ENCODE results near the gene ARHGAP25. TPM values are rescaled to one million over a fixed set of nuclear protein-coding genes. Genes with fewer than 3 reads are reported as not detected.

ARHGAP25 gene
- total and polyA plus RNA-seq, 2 donors (not counting 3 experiments of a cell fraction or from before 2014, with no cell fraction given): 0.50 to 2.0 TPM

GRCh38 chr2:68686178-68686577 is 48.4 kb upstream of the ARHGAP25 start:
- Histone ChIP-seq H3K9me3 (replicated peaks; ENCODE audit: control insufficient read depth, insufficient read depth, low read length) (no peaks in the 10 kb centered on the region), H4K20me1 (replicated peaks; ENCODE audit: control insufficient read depth, extremely low read depth, insufficient read depth, low read length) (no peaks in the 10 kb centered on the region), H3K9me1 (replicated peaks; ENCODE audit: control insufficient read depth, extremely low read depth, insufficient read depth, low read length) (no peaks in the 10 kb centered on the region), H3K36me3 (ENCODE audit: control insufficient read depth in 2 of 2, extremely low read depth in 1 of 2, insufficient read depth in 2 of 2, low read length in 2 of 2) (no peaks in the 10 kb centered on the region), H3K27ac (ENCODE audit: insufficient read depth, low read depth, low read length) (no peak overlapping the region), H3K9ac (replicated peaks; ENCODE audit: extremely low read depth, insufficient read depth, low read length) (no peak overlapping the region), H3K4me3 (replicated peaks in 1 of 3; ENCODE audit: insufficient read depth in 1 of 3, low read depth in 1 of 3, low read length in 3 of 3) (no peak overlapping the region), H3K4me1 (ENCODE audit: control insufficient read depth, extremely low read depth, insufficient read depth, low read length) (no peaks in the 10 kb centered on the region), H3K27me3 (ENCODE audit: control insufficient read depth in 2 of 2, insufficient read depth in 2 of 2, low read length in 2 of 2) (peaks cover 3 to 5% of the 10 kb centered on the region in 2 experiments), H3K79me2 (ENCODE audit: control insufficient read depth, insufficient read depth, low read length) (no peaks in the 10 kb centered on the region), H2AFZ (ENCODE audit: low read depth, low read length) (no peak overlapping the region), H3K4me2 (ENCODE audit: insufficient read depth, low read length) (no peak overlapping the region)
- DNase-seq (ENCODE audit: low read depth, low spot score): no peak
- CTCF ChIA-PET: no interaction called here
- intact Hi-C loops (cut with micrococcal nuclease): no loop called here
- POLR2A ChIA-PET: no interaction called here
- TF ChIP-seq JUN (IDR thresholded peaks at IDR 0.05; ENCODE audit: borderline replicate concordance, insufficient read depth, insufficient read length, low read depth) (no peak), FOS (IDR thresholded peaks at IDR 0.05; ENCODE audit: borderline replicate concordance, insufficient read depth, low read length) (no peak), GATA2 (IDR thresholded peaks at IDR 0.05; ENCODE audit: insufficient read depth, insufficient read length, low read depth, low read length) (no peak), CTCF (IDR thresholded peaks at IDR 0.05; ENCODE audit: extremely low read depth in 1 of 2, insufficient read depth in 1 of 2, low read depth in 1 of 2, low read length in 2 of 2) (no peak), POLR2A (IDR thresholded peaks at IDR 0.05; ENCODE audit: low read depth, low read length) (no peak), POLR2AphosphoS5 (IDR thresholded peaks at IDR 0.05; ENCODE audit: insufficient read depth, low read depth, low read length) (no peak), MYC (IDR thresholded peaks at IDR 0.05; ENCODE audit: low read depth, low read length) (no peak), MAX (IDR thresholded peaks at IDR 0.05; ENCODE audit: insufficient read depth, insufficient read length) (no peak), EZH2 (IDR thresholded peaks at IDR 0.05; ENCODE audit: borderline replicate concordance, low read depth, low read length, severe bottlenecking) (no peak)
- dilution Hi-C loops (cut with MboI; ENCODE audit: extremely low pct_ligation_motif_present, low sequenced_read_pairs): no loop called here
- FAIRE-seq: no peak
- no TSS peak for BruUV-seq (replicated peaks)

All from endothelial cell of umbilical vein (primary cell).